Lung (tissue), 12 donors: ENCODE measurements around the gene RNF11. TPM values are rescaled to one million over a fixed set of nuclear protein-coding genes. Genes with fewer than 3 reads are reported as not detected.

Experiments used
- ATAC-seq: fragments of 200-7000 bp; cut with Tn5 transposase; one replicate; pipeline ENCODE4 v1.9.1; 2020; ENCODE audit warnings: moderate number of reproducible peaks; ENCODE audit not compliant: insufficient read depth, low FRiP score
- DNase-seq, 3 donors: peaks; one replicate each; pipeline ENCODE4 v3.0.0-alpha.2; 2013 to 2017
- H3K27ac ChIP-seq, 2 donors: one replicate each; pipeline ENCODE4 v1.5.1; 2013; ENCODE audit warnings: mild to moderate bottlenecking in 2 of 2, moderate library complexity in 2 of 2, control low read depth in 1 of 2, inconsistent platforms in 1 of 2, low read depth in 1 of 2, low read length in 1 of 2
- H3K27me3 ChIP-seq, 3 donors: one replicate each; pipeline ENCODE4 v1.5.1; 2013; ENCODE audit warnings: low read length in 2 of 3; ENCODE audit not compliant: control insufficient read depth in 3 of 3, insufficient read depth in 3 of 3
- H3K36me3 ChIP-seq, 4 donors: one replicate each; pipeline ENCODE4 v1.5.1; 2013; ENCODE audit warnings: low read length in 4 of 4, mild to moderate bottlenecking in 1 of 4, moderate library complexity in 1 of 4; ENCODE audit not compliant: control insufficient read depth in 4 of 4, insufficient read depth in 4 of 4
- H3K4me1 ChIP-seq, 5 donors: one replicate each; pipeline ENCODE4 v1.5.1; 2013; ENCODE audit warnings: low read length in 5 of 5, mild to moderate bottlenecking in 2 of 5, moderate library complexity in 1 of 5; ENCODE audit not compliant: control insufficient read depth in 5 of 5, insufficient read depth in 5 of 5
- H3K4me3 ChIP-seq: one replicate; pipeline ENCODE4 v1.5.1; 2013; ENCODE audit warnings: mild to moderate bottlenecking, control low read depth, moderate library complexity
- H3K9ac ChIP-seq, 2 donors: one replicate each; pipeline ENCODE4 v1.5.1; 2013; ENCODE audit warnings: low read length in 2 of 2, control low read depth in 1 of 2; ENCODE audit not compliant: insufficient read depth in 1 of 2
- H3K9me3 ChIP-seq, 4 donors: one replicate each; pipeline ENCODE4 v1.5.1; 2013; ENCODE audit warnings: low read length in 3 of 4, mild to moderate bottlenecking in 1 of 4, moderate library complexity in 1 of 4; ENCODE audit not compliant: control insufficient read depth in 4 of 4, insufficient read depth in 3 of 4
- WGBS, 2 donors: extraction: QIAGEN DNeasy Blood & Tissue Kit; methylation state at CpG; one replicate each; pipeline ENCODE4 v1.1.7; 2013; 5-methylcytosine and 5-hydroxymethylcytosine counted together
- polyA plus RNA-seq, 2 donors: library from polyadenylated mRNA; stranded (reverse); fragments of 200-250 nt; gene quantifications; one replicate each; pipeline ENCODE4 v1.2.1, GENCODE V29; 2013
- total RNA-seq, 2 donors: library from RNA; depleted of rRNA in 1 of 2; stranded (reverse); fragments of >200 nt in 1 of 2; gene quantifications; one replicate each; pipeline ENCODE4 v1.2.1, GENCODE V29; 2014 to 2021
- TF ChIP-seq, protein P1 (sequence below): IDR thresholded peaks from 2 replicates; pipeline ENCODE4 v1.5.1; 2012; ENCODE audit warnings: mild to moderate bottlenecking; ENCODE audit errors: control extremely low read depth, extremely low read depth
- donor health status: control.
- donor health status: control.
- donor health status: Bipolar disorder and iron deficiency.
- donor health status: healthy.
- donor health status: DM: yes; HTN: yes; CAD: no.

The RNF11 gene
- total and polyA plus RNA-seq, 4 donors: 36.6 to 149 (median 71.4) TPM

DNA sequence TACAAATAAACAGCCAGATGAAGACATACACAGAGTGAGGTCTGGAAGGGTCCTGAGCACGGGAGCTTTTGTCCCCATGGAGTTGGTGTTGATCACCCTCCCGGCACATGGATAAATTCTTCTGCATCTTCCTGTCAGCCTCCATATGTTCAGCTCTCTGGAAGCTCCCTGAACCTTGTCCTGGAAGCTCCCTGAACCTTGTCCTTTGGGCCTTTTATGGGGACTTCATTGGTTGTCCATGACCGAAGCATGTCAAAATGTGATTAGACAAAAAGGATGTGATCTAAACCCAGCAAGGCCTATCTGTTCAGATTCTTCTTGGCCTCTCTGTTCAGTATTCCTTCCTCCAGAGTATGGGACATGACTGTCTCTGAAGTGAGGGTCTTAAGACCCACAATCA is 25.4 kb upstream of the RNF11 start:
- TF ChIP-seq, protein P1, sequence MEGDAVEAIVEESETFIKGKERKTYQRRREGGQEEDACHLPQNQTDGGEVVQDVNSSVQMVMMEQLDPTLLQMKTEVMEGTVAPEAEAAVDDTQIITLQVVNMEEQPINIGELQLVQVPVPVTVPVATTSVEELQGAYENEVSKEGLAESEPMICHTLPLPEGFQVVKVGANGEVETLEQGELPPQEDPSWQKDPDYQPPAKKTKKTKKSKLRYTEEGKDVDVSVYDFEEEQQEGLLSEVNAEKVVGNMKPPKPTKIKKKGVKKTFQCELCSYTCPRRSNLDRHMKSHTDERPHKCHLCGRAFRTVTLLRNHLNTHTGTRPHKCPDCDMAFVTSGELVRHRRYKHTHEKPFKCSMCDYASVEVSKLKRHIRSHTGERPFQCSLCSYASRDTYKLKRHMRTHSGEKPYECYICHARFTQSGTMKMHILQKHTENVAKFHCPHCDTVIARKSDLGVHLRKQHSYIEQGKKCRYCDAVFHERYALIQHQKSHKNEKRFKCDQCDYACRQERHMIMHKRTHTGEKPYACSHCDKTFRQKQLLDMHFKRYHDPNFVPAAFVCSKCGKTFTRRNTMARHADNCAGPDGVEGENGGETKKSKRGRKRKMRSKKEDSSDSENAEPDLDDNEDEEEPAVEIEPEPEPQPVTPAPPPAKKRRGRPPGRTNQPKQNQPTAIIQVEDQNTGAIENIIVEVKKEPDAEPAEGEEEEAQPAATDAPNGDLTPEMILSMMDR: no peak
- H3K9ac ChIP-seq: no peak overlapping the region
- no peaks in the 10 kb centered on the region for H3K36me3 ChIP-seq
- no peak overlapping the region for H3K27ac ChIP-seq
- H3K27me3 ChIP-seq: no peaks in the 10 kb centered on the region
- WGBS, 2 donors: 86 to 95% methylated on average over 3 of the region's 3 CpGs
- ATAC-seq (no peak), DNase-seq (no peak)
- H3K4me3 ChIP-seq: no peak overlapping the region
- no peaks in the 10 kb centered on the region for H3K9me3 ChIP-seq
- H3K4me1 ChIP-seq: peaks cover 0 to 3% (median 0%) of the 10 kb centered on the region in 5 donors

DNA sequence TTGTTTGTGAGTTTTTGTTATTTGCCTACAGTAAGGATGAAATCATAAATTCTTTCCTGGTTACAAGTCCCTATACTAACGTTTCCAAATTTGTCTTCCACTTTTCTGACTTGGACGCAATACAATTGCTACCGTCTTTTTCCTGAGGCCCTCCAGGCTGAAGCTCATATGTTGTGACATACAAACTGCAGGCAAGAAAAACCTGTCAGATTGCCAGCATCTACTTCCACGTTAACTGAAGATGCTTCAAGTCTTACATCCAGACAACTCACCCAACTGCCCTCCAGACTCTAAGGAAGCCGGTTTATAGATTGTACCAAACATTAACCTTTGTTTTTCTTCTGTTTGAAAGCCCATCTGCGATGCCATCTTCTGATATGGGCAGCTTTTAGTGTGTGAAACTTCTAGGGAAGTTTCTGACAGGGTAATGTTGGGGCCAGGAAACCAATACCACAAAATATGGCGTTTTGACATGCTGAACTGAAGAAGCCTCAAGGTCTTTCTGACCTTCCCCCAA is 21.4 kb upstream of the RNF11 start:
- TF ChIP-seq, protein P1: no peak

DNA sequence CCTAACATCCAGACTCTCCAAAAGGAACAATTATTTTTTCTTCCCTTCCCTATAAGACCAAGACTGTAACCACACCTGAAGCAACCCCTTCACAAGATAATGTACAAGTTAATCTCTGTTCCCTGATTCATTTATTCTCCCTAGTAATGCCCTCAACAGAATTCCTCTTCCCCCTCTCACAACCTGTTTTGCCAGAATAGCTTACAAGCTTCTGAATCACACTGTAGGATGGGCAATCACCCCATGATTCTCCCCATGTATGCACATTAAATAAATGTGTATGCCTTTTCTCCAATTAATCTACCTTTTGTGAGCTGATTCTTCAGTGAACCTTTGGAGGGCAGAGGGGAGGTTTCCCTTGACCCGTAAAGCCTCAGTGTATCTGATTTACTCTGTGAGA is 20.9 kb upstream of the RNF11 start:
- H3K4me3 ChIP-seq: no peak overlapping the region
- no peak overlapping the region for H3K27ac ChIP-seq
- 84% methylated on average over 1 of the region's 1 CpG for WGBS, 2 donors
- no peaks in the 10 kb centered on the region for H3K4me1 ChIP-seq
- ATAC-seq (no peak), DNase-seq (no peak)
- H3K9ac ChIP-seq: no peak overlapping the region
- H3K9me3 ChIP-seq: no peaks in the 10 kb centered on the region
- H3K36me3 ChIP-seq: no peaks in the 10 kb centered on the region
- peaks cover 0 to 2% (median 0%) of the 10 kb centered on the region in 3 donors for H3K27me3 ChIP-seq
- TF ChIP-seq, protein P1: no peak

More for the DNA sequence above, 21.4 kb upstream of the RNF11 start:
- peaks cover 0 to 2% (median 0%) of the 10 kb centered on the region in 3 donors for H3K27me3 ChIP-seq
- no peak overlapping the region for H3K9ac ChIP-seq
- WGBS, 2 donors: 21 to 32% methylated on average over 7 of the region's 7 CpGs
- DNase-seq (peak in 1 of 3 donors; percentile 17), ATAC-seq (no peak)
- H3K27ac ChIP-seq: no peak overlapping the region
- no peak overlapping the region for H3K4me3 ChIP-seq
- H3K4me1 ChIP-seq: peaks cover 0 to 3% (median 0%) of the 10 kb centered on the region in 5 donors
- no peaks in the 10 kb centered on the region for H3K9me3 ChIP-seq
- no peaks in the 10 kb centered on the region for H3K36me3 ChIP-seq

DNA sequence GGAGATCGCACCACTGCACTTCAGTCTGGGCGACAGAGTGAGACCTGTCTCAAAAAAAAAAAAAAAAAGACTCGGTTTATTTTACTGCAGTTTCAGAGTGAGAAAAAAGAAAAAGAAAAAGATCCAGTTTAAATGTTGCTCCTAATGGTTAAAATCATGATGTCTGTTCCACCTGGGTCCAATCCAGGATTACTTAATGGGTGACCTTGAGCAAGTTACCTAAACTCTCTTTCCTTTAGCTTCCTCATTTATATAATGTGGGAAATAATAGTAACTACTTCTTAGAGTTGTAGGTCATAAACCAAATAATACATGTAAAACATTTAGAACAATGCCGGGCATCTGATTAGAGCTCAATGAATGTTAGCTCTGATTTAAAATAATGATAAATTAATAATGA is 19.4 kb upstream of the RNF11 start:
- H3K27ac ChIP-seq: no peak overlapping the region
- DNase-seq: no peak
- ATAC-seq: no peak
- 89 to 96% methylated on average over 4 of the region's 4 CpGs for WGBS, 2 donors
- no peaks in the 10 kb centered on the region for H3K36me3 ChIP-seq
- peaks cover 0 to 2% (median 0%) of the 10 kb centered on the region in 3 donors for H3K27me3 ChIP-seq
- H3K4me3 ChIP-seq: no peak overlapping the region
- H3K4me1 ChIP-seq: no peaks in the 10 kb centered on the region
- no peak overlapping the region for H3K9ac ChIP-seq
- H3K9me3 ChIP-seq: no peaks in the 10 kb centered on the region
- TF ChIP-seq, protein P1: no peak
